PFSK-1 (cell line): ENCODE results near the gene CIART.

ENCODE experiments used
- POLR2AphosphoS5 ChIP-seq: IDR thresholded peaks from 2 replicates; pipeline ENCODE4 v1.6.1; 2012; ENCODE audit warnings: low read depth, mild to moderate bottlenecking, control low read depth, low read length, moderate library complexity
- TAF1 ChIP-seq: IDR thresholded peaks from 2 replicates; pipeline ENCODE4 v1.6.1; 2012; ENCODE audit warnings: low read length, control low read depth, borderline replicate concordance; ENCODE audit not compliant: insufficient read depth

DNA sequence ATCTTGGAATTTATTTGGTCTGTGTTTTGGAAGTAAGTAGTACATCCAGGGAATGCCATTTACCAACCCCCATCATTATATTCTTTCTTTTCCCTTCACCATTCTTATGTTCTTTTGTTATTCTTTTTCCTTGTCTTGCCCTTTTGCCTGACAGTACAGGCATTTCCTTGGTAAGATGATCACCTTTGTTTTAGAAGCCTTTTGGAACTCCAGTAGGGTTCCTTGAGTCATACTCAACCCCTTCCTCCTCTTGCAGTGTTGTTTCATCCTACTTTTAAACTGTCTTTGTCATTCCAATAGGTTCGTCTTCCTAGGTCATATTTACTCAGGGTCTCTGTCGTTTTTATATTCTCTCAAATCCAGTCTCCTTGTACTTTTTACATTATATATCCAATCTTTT is 20.5 kb downstream of the CIART start:
- no peak for TF ChIP-seq TAF1
- TF ChIP-seq POLR2AphosphoS5: no peak
